ENCODE measurements around the gene KIAA0232.

DNA sequence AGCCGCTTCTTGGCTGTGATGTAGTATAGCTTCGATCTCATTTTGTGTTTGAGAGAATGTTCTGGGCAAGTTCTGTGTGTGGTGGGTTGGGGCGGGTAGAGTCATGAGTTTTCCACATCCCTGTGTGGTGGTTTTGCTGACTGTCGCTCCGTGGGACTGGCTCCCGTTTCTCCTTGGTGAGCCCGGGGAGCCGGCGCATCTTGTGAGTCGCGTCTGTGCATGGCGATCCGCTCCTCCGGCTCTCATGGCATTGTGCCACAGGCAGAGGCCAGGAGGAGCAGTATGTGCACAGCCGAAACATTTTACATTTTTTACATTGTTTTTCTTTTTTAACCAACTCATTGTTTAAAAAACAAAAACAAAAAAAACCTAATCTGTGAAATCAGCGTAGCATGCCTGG lies 99.4 kb downstream of the KIAA0232 start:
- TF ChIP-seq EP300 (conservative IDR thresholded peaks at IDR 0.05; ENCODE audit: poor library complexity, severe bottlenecking) = no peak
- TF ChIP-seq, protein P1, sequence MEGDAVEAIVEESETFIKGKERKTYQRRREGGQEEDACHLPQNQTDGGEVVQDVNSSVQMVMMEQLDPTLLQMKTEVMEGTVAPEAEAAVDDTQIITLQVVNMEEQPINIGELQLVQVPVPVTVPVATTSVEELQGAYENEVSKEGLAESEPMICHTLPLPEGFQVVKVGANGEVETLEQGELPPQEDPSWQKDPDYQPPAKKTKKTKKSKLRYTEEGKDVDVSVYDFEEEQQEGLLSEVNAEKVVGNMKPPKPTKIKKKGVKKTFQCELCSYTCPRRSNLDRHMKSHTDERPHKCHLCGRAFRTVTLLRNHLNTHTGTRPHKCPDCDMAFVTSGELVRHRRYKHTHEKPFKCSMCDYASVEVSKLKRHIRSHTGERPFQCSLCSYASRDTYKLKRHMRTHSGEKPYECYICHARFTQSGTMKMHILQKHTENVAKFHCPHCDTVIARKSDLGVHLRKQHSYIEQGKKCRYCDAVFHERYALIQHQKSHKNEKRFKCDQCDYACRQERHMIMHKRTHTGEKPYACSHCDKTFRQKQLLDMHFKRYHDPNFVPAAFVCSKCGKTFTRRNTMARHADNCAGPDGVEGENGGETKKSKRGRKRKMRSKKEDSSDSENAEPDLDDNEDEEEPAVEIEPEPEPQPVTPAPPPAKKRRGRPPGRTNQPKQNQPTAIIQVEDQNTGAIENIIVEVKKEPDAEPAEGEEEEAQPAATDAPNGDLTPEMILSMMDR (IDR thresholded peaks at IDR 0.05; ENCODE audit: poor library complexity, severe bottlenecking) = no peak
- TF ChIP-seq TAF1 (IDR thresholded peaks at IDR 0.05; ENCODE audit: low read depth) = no peak
- TF ChIP-seq SMC3 (conservative IDR thresholded peaks at IDR 0.05; ENCODE audit: poor library complexity) = no peak
- TF ChIP-seq EZH2 (IDR thresholded peaks at IDR 0.05; ENCODE audit: borderline replicate concordance, insufficient read depth, low read length, poor library complexity, severe bottlenecking) = no peak
- TF ChIP-seq, protein P2, sequence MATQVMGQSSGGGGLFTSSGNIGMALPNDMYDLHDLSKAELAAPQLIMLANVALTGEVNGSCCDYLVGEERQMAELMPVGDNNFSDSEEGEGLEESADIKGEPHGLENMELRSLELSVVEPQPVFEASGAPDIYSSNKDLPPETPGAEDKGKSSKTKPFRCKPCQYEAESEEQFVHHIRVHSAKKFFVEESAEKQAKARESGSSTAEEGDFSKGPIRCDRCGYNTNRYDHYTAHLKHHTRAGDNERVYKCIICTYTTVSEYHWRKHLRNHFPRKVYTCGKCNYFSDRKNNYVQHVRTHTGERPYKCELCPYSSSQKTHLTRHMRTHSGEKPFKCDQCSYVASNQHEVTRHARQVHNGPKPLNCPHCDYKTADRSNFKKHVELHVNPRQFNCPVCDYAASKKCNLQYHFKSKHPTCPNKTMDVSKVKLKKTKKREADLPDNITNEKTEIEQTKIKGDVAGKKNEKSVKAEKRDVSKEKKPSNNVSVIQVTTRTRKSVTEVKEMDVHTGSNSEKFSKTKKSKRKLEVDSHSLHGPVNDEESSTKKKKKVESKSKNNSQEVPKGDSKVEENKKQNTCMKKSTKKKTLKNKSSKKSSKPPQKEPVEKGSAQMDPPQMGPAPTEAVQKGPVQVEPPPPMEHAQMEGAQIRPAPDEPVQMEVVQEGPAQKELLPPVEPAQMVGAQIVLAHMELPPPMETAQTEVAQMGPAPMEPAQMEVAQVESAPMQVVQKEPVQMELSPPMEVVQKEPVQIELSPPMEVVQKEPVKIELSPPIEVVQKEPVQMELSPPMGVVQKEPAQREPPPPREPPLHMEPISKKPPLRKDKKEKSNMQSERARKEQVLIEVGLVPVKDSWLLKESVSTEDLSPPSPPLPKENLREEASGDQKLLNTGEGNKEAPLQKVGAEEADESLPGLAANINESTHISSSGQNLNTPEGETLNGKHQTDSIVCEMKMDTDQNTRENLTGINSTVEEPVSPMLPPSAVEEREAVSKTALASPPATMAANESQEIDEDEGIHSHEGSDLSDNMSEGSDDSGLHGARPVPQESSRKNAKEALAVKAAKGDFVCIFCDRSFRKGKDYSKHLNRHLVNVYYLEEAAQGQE (IDR thresholded peaks at IDR 0.05; ENCODE audit: borderline replicate concordance) = no peak

Measured in neural cell (in vitro differentiated cells).